Activated naive CD4-positive, alpha-beta T cell (primary cell): ENCODE results near the gene SEPHS2.
"Not testable (repeated sequence)": the region's sequence is repeated elsewhere in the genome, so short reads cannot be mapped to it uniquely, and the experiment has no call there.

Source experiments
- DNase-seq, 4 experiments: peaks; one replicate each; lab custom pipeline; 2025; lab: John Stamatoyannopoulos, UW

Gene SEPHS2

DNA sequence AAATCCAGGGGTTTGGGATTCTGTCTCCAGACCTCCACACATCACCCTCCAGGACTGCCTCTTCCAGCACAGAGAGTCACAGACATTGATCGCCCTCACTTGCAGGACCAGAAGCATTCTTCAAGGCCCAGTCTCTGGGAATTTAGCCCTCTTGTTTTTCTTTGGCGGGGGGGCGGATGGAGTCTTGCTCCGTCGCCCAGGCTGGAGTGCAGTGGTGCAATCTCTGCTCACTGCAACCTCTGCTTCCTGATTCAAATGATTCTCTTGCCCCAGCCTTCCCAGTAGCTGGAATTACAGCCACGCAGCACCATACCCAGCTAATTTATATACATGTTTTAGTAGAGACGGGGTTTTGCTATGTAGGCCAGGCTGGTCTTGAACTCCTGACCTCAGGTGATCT lies 18.4 kb upstream of the SEPHS2 start:
- DNase-seq: no peak

DNA sequence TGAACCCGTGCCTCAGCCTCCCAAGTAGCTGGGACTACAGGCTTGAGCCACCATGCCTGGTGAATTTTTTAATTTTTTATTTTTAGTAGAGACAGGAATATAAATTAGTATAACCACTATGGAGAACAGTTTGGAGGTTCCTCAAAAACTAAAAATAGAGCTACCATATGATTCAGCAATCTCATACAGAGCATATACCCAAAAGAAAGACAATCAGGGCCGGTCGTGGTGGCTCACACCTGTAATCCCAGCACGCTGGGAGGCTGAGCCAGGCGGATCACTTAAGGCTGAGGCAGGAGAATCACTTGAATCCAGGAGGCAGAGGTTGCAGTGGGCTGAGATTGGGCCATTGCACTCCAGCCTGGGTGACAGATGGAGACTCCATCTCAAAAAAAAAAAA lies 15.8 kb upstream of the SEPHS2 start:
- not testable (repeated sequence) for DNase-seq

DNA sequence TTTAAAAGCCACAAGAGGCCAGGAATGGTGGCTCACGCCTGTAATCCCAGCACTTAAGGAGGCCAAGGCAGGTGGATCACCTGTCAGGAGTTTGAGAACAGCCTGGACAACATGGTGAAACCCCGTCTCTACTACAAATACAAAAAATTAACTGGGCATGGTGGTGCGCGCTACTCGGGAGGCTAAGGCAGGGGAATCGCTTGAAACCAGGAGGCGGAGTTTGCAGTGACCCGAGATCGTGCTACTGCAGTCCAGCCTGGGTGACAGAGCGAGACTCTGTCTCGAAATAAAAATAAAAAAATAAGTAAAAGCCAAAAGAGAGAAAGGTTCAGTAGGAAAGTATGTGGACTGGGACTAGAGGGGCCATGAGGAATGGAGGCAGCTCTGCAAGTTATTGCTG lies 13.8 kb upstream of the SEPHS2 start:
- DNase-seq: no peak

DNA sequence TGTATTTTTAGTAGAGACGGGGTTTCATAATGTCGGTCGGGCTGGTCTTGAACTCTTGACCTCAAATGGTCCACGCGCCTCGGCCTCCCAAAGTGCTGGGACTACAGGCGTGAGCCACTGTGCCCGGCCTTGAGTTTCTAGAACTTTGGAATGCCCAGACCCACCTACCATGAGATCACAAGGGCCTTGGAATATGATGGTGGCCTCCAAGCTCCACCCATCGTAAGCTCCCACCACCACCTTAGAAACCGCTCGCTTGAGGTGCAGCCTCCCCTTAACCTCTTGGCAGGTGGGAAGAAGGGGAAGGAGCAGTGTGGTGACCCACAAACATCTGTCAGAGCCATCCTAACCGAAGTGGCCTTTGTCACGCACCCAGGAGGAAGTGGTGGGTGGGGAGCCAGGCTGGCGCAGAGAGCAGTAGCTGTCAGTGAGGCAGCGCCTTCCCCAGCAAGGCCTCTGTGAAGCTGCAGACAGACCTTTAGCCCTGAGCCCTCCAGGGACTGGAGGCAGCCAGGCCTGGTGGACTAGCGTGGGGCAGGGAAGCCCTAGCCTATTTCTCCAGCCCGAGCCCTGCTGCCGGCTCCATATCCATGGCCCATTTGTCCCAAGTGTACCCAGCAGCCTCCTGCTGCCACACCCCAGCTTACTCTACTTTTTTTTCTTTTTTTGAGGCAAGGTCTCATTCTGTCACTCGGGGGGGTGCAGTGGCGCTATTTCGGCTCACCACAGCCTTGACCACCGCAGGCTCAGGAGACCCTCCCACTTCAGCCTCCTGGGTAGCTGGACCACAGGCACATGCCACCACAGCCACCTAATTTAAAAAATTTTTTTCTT lies 13.1 kb upstream of the SEPHS2 start:
- peak; percentile 37 to 53 (median 50) for DNase-seq

DNA sequence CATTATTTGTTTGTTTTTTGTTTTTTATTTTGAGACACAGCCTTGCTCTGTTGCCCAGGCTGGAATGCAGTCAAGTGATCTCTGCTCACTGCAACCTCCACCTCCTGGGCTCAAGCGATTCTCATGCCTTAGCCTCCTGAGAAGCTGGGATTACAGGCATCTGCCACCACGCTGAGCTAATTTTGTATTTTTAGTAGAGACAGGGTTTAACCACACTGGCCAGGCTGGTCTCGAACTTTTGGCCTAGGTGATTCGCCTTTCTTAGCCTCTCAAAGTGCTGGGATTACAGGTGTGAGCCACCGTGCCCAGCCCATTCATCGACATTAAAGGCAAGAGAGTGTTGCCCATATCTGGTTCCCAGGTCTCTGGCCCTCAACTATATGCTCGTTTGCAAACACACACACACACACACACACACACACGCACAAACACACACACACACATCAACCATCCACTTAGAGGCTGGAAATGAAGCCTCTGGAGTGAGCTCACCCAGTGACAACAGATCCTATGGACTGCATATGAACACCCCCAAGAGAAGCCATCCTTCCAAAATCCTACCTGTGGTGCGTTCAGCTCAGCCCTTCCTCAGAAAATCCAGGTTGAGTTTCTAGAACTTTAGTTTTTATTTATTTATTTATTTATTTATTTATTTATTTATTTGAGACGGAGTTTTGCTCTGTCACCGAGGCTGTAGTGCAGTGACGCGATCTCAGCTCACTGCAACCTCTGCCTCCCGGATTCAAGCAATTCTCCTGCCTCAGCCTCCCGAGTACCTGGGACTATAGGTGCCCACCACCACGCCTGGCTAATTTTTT lies 12.3 kb upstream of the SEPHS2 start:
- no peak for DNase-seq

DNA sequence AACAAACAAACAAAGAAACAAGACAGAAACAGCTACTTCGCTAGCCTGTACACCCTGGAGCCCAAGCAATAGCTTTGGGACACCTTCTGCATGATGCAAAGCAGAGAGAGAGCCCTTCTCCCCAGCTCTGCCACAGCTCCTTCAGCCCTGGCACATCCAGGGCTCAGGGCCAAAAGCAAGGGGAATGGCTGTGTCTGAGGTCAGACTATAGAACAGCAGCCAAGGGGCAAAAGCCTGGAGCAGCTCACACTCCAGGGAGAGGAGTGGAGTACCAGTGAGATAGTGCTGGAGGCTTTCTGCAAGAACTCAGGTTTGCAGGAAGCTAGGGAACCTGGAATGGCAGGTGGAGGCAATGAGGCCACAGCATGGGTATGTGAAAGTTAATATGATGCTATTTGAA lies 11.6 kb upstream of the SEPHS2 start:
- DNase-seq: no peak

DNA sequence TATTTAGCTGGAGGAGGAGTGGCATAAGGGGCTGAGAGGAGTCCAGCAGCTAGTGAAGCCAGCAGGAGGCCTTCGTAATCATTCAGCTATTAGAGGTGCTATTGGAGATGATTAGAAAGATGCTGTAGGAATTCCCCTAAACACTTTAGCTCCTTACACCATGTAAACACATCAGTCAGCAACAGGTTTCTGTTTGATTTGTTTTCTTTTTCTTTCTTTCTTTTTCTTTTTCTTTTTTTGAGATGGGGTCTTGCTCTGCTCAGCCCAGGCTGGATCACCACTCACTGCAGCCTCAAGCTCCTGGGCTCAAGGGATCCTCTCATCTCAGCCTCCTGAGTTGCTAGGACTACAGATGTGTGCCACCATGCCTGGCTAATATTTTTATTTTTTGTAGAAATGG lies 10.6 kb upstream of the SEPHS2 start:
- DNase-seq: no peak

DNA sequence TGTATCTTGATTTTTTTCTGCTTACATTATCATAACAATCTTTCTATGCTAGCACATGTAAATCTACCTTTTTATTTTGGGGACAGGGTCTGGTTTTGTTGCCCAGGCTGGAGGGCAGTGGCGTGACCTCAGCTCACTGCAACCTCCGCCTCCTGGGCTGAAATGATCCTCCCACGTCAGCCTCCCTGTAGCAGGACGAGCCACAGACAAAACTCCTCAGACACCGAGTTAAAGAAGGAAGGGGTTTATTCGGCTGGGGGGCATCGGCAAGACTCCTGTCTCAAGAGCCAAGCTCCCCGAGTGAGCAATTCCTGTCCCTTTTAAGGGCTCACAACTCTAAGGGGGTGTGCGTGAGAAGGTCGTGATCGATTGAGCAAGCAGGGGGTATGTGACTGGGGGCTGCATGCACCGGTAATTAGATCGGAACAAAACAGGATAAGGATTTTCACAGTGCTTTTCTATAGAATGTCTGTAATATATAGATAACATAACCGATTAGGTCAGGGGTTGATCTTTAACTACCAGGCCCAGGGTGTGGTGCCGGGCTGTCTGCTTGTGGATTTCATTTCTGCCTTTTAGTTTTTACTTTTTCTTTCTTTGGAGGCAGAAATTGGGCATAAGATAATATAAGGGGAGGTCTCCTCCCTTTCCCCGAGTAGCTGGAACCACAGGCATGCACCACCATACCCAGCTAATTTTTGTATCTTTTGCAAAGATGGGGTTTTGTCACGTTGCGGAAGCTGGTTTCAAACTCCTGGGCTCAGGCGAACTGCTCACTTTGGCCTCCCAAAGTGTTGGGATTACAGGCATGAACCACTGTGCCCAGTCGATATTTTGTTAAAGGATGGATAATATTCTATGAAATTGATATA lies 7.3 kb upstream of the SEPHS2 start:
- DNase-seq: not testable (repeated sequence)

DNA sequence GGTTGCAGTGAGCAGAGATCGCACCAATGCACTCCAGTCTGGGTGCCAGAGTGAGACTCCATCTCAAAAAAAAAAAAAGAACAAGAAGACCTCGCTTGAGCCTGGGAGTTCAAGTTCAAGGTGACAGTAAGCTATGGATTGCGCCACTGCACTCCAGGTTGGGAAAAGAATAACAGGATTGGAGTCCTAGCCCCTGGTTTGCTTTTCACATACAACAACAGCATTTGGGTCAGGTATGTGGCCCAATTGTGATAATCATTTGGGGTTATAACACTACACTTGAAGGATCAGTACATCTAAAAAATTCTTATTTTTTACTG lies 3.4 kb upstream of the SEPHS2 start:
- no peak for DNase-seq

DNA sequence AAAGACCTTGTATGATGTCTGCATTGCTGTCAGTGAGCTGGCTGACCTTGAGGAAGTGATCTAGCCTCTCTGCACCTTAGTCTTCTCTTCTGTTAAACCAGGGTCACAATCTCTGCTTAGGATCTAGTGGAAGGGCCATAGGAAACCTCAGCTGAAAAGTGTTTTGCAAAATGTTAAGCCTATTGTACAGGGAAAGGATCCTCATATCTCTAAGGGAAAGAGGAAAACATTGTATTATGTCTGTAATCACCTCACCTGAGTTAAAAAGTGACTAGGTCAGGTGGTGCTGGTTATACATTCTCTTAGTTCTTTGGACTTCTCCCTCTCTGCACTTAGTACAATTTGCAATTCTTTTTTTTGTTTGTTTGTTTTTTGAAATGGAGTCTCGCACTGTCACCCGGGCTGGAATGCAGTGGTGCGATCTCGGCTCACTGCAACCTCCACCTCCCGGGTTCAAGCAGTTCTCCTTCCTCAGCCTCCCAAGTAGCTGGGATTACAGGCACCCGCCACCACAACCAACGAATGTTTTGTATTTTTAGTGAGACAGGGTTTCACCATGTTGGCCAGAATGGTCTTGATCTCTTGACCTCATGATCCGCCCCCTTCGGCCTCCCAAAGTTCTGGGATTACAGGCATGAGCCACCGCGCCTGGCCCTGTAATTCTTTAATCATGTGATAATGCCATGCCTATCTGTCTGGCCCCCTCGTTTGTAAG lies 2.0 kb upstream of the SEPHS2 start:
- DNase-seq: no peak

DNA sequence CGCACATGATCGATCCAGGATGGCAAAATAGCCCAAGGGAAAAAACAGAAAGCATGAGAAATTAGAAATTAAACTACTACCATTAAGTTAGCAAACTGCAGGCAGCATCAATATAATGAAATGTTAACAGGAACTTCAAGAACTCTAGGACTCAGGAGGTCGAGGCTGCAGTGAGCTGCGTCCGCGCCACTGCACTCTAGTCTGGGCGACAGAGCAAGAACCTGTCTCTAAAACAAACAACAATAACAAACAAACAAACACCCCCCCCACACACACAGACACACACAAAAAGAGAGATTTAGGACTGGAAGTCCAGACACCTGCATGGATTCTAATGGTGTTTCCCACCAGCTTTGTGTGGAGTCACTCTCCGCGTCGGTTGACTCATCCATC lies 525 bp upstream of the SEPHS2 start:
- no peak for DNase-seq

DNA sequence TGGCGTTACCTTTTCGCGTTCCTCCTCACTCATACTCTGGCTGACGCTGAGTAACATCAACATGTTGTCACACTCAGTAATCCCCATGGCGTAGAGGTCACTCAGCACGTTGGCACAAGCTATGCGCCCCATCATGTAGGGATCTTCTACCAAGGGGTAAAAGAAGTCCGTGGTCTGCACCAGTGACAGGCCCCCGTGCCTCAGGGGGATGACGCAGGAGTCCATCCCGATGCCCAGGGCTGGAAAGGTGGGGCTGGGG lies 596 bp downstream of the SEPHS2 start:
- DNase-seq: no peak

DNA sequence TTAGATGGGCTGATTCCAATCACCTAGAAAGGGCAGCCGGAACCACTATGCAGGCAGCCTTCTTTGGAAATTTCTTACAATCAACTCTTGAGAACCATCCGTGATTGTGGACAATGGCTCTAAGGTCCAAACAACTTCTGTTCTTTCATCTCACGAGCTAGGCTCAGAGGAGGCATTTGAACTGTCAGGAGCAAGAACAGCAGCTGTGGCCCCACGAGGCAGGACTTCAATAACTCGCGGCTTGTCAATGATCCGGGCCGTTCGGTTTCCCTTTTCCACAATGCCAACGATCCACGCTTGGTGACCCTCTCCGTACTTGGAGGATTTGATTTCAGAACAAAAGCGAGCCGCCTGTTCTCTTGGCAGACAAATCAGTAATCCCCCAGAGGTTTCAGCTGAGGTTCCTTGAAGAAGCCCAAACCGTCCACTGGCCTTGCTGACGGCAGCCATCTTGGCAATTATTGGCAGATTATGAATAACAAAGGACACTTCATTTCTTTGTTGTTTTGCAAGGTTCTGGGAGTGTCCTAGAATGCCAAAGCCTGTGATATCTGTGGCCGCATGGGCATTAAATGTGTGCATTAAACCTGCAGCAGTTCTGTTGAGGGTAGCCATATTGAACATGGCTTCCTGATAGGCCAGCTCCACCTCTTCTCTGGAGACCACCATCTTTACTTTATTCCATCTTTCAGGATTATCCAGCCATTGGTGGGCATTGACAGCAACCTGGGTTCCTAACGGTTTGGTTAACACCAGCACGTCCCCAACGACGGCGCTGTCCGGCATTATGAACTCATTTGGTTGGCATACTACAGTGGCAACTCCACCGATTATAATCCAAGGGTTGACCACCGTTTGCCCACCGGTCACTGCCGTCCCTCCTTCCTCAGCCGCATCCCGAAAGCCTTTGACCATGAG lies 1.2 kb downstream of the SEPHS2 start:
- DNase-seq: no peak

DNA sequence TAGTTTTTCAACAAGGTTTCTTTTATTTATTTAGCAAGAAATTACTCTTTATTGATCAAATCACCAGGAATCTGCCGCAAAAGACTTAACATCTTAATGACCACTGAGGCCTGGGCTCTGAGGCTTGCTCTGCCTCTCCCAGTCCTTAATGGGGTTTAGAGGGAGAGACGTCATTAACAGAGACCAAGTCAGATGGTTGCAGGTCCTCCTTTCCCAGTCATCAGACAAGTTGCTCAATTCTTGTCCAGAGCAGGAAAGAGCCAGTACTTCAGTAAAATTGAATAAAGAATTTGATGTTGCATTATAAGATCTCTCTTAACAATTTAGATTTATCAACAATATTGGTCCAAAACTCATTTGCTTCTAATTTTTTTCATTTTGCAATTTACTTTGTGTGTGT lies 2.0 kb downstream of the SEPHS2 start:
- no peak for DNase-seq

DNA sequence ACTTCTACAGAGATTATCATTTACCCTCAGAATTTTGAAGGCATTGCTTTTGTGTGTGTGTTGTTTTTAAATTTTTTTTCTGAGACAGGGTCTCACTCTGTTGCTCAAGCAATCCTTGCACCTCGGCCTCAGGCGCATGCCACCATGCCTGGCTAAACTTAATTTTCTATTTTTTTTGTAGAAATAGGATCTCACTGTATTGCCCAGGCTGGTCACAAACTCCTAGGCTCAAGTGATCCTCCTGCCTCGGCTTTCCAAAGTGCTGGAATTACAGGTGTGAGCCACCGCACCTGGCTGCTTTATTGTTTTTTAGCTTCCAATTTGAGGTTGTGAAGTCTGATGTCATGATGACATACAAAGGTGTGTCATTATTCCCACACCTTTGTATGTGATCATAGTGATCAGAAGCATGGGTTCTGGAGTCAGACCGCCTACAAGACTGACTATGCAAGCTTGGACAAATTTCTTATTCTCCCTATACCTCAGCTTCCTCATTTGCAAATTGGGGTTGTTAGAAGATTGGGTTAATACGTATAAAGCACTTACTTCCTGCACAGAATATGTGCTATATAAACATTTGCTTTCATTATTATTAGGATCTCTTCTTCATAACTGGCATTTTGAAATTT lies 5.8 kb downstream of the SEPHS2 start:
- no peak for DNase-seq

DNA sequence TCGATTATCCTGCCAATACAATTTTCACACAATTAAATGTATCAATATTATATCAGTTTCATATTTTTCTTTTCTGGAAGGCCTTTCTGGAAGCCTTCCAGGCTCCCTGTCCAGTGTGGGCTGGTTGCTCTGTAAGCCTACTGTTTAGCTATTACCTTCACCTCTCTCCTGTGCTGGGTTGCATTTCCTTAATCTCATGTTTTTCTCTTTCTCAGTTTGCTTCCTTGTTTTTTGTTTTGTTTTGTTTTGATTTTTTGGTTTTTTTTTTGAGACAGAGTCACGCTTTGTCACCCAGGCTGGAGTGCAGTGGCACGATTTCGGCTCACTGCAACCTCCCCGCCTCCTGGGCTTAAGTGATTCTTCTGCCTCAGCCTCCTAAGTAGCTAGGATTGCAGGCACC lies 6.8 kb downstream of the SEPHS2 start:
- DNase-seq: no peak

DNA sequence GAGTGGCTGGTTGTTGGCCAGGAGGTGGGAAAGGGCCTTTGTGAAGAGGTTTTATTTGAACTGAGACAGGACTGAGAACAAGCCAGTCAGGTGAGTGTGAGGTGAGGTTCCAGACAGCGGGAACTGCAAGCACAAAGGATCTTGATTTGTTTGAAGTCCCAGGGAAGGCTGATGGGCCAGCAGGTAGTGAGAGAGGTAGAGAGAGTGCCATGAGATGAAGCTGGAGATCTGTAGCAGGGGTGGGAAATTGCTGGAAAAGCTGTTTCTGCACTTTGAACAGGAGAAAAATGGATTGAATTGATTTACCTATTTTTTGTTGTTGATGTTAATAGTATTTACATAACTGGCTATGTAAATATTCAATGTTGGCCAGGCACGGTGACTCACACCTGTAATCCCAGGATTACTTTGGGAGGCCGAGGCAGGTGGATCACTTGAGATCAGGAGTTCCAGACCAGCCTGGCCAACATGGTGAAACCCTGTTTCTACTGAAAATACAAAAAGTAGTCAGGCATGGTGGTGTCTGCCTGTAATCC lies 8.1 kb downstream of the SEPHS2 start:
- DNase-seq: no peak

DNA sequence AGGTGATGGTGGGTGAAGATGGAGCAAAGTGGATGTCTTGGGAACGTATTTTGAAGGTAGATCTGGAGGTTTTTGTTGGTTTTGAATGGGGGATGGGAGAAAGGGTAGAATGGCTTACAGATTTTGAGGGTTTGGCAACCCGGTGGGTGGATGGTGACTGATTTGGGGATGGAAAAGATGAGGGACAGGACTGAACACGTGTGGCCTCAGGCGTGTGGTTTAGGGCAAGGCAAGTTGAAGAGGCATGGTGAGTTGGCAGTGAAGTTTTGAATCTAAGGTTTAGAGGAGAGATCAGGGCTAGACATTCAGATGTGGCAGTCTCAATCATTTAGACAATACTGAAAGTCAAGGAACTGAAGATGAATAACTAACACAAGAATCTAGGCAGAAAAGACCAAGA lies 10.8 kb downstream of the SEPHS2 start:
- no peak for DNase-seq

DNA sequence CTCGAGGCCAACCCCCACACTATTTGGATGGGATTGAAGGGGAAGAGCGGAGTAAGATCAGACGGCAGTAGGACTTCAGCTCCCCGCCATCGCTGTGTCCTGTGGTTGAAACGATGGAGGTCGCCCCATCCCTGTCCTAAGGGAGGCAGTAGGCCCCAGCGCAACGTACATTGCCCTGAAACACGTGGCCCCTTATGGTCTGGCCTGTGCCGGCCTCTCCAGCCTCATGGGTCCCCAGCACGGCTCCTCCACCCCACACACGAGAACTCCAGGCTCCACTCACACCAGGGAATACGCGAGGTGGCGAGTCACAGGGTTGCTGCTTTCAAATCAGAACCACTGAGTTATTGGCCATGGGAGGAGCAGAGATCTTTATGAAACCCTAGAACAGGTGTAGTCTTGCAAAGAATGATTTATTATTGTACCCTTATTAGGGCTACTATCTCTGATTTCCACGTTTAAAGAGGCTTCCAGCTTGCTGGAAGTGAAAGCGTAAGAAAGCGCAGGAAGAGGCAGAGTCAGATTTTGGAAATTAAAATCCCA lies 15.2 kb downstream of the SEPHS2 start:
- DNase-seq: peak in 1 of 4 experiments; percentile 50
